ENCODE measurements around the gene MYCL.

DNA sequence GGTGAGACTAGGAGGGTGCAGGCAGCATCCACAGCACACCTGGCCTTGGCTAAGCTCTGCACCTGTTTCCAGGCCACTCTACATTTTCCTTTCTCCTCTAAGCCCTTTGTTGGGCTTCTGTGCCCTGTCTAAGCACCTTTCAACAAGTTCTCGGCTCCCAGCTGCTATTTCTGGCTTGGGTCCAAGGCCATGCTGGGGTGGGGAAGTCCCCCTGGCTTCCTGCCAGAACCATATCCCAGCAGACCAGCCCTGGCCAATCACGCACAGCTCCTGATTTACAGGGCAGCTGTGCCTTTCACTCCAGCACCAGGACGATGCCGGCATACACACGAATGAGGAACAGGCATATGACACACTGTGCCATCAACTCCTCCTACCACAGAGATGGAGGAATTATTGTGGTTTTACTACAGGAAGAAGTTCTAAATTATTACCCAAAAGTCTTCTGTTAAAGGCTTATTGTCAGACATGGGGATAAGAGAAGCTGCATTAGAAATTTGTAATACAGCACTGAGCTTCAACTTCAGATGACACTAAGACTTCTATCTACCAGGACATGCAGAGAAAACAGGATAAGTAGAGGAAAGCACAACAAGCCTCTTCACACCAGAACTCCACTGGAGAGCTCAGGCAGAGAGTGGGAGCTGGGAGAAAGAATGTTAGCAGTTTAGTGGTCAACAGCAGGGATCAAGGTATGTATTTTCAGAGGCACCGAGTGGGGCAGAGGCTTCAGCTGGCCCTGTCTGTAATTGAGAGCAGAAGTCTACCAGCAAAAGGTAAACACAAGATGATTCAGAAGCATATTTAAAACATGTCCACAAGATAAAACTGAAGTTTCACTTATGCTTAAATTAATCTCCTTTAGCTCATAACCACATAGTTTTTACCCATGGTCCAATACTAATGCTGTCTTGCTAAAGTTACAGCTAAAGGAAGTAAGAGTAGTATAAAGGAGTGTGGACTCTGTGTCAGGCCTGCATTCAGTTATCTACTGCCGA lies 55.8 kb downstream of the MYCL start:
- TF ChIP-seq, protein P1, sequence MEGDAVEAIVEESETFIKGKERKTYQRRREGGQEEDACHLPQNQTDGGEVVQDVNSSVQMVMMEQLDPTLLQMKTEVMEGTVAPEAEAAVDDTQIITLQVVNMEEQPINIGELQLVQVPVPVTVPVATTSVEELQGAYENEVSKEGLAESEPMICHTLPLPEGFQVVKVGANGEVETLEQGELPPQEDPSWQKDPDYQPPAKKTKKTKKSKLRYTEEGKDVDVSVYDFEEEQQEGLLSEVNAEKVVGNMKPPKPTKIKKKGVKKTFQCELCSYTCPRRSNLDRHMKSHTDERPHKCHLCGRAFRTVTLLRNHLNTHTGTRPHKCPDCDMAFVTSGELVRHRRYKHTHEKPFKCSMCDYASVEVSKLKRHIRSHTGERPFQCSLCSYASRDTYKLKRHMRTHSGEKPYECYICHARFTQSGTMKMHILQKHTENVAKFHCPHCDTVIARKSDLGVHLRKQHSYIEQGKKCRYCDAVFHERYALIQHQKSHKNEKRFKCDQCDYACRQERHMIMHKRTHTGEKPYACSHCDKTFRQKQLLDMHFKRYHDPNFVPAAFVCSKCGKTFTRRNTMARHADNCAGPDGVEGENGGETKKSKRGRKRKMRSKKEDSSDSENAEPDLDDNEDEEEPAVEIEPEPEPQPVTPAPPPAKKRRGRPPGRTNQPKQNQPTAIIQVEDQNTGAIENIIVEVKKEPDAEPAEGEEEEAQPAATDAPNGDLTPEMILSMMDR (IDR thresholded peaks at IDR 0.05) = no peak
- no peak for TF ChIP-seq POLR2A (IDR thresholded peaks at IDR 0.05)
